ENCODE measurements around the gene NDUFB6. TPM values are rescaled to one million over a fixed set of nuclear protein-coding genes. Genes with fewer than 3 reads are reported as not detected.
A peak's percentile ranks its signal among the peaks of the same experiment; 100 is the strongest.

NDUFB6 gene
- total and polyA plus RNA-seq, 10 of the 15 experiments (the other 5 are each of a cell fraction or from before 2014, with no cell fraction given) = 26.3 to 269 (median 61.4) TPM

GRCh38 chr9:32572900-32573523 is at the start of gene NDUFB6 (continued):
- no peak for TF ChIP-seq E4F1 (IDR thresholded peaks at IDR 0.05; ENCODE audit: borderline replicate concordance, partially characterized antibody)
- TF ChIP-seq, protein P1, sequence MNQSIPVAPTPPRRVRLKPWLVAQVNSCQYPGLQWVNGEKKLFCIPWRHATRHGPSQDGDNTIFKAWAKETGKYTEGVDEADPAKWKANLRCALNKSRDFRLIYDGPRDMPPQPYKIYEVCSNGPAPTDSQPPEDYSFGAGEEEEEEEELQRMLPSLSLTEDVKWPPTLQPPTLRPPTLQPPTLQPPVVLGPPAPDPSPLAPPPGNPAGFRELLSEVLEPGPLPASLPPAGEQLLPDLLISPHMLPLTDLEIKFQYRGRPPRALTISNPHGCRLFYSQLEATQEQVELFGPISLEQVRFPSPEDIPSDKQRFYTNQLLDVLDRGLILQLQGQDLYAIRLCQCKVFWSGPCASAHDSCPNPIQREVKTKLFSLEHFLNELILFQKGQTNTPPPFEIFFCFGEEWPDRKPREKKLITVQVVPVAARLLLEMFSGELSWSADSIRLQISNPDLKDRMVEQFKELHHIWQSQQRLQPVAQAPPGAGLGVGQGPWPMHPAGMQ (IDR thresholded peaks at IDR 0.05; ENCODE audit: borderline replicate concordance) = no peak; the same call in 1 of the 2 replicates
- TF ChIP-seq NRF1 (conservative IDR thresholded peaks at IDR 0.05; ENCODE audit: low read depth, low read length) = no peak
- TF ChIP-seq, protein P2, sequence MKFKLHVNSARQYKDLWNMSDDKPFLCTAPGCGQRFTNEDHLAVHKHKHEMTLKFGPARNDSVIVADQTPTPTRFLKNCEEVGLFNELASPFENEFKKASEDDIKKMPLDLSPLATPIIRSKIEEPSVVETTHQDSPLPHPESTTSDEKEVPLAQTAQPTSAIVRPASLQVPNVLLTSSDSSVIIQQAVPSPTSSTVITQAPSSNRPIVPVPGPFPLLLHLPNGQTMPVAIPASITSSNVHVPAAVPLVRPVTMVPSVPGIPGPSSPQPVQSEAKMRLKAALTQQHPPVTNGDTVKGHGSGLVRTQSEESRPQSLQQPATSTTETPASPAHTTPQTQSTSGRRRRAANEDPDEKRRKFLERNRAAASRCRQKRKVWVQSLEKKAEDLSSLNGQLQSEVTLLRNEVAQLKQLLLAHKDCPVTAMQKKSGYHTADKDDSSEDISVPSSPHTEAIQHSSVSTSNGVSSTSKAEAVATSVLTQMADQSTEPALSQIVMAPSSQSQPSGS (IDR thresholded peaks at IDR 0.05; ENCODE audit: low read length) = 0 out of 2 replicates have a peak, but pooled peaks have one; percentile 53
- TF ChIP-seq TCF7 (IDR thresholded peaks at IDR 0.05; ENCODE audit: borderline replicate concordance) = no peak
- TF ChIP-seq SPI1 (IDR thresholded peaks at IDR 0.05; ENCODE audit: borderline replicate concordance, insufficient read depth, low read depth, low read length) = no peak
- 0 out of 2 replicates have a peak, but pooled peaks have one; percentile 33 for TF ChIP-seq NR2F1 (conservative IDR thresholded peaks at IDR 0.05)
- TF ChIP-seq GABPA (IDR thresholded peaks at IDR 0.05; ENCODE audit: low read depth) = peak; percentile 92
- TF ChIP-seq, protein P3, sequence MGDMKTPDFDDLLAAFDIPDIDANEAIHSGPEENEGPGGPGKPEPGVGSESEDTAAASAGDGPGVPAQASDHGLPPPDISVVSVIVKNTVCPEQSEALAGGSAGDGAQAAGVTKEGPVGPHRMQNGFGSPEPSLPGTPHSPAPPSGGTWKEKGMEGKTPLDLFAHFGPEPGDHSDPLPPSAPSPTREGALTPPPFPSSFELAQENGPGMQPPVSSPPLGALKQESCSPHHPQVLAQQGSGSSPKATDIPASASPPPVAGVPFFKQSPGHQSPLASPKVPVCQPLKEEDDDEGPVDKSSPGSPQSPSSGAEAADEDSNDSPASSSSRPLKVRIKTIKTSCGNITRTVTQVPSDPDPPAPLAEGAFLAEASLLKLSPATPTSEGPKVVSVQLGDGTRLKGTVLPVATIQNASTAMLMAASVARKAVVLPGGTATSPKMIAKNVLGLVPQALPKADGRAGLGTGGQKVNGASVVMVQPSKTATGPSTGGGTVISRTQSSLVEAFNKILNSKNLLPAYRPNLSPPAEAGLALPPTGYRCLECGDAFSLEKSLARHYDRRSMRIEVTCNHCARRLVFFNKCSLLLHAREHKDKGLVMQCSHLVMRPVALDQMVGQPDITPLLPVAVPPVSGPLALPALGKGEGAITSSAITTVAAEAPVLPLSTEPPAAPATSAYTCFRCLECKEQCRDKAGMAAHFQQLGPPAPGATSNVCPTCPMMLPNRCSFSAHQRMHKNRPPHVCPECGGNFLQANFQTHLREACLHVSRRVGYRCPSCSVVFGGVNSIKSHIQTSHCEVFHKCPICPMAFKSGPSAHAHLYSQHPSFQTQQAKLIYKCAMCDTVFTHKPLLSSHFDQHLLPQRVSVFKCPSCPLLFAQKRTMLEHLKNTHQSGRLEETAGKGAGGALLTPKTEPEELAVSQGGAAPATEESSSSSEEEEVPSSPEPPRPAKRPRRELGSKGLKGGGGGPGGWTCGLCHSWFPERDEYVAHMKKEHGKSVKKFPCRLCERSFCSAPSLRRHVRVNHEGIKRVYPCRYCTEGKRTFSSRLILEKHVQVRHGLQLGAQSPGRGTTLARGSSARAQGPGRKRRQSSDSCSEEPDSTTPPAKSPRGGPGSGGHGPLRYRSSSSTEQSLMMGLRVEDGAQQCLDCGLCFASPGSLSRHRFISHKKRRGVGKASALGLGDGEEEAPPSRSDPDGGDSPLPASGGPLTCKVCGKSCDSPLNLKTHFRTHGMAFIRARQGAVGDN (IDR thresholded peaks at IDR 0.05) = 0 out of 2 replicates have a peak, but pooled peaks have one; percentile 27
- TF ChIP-seq, protein P4, sequence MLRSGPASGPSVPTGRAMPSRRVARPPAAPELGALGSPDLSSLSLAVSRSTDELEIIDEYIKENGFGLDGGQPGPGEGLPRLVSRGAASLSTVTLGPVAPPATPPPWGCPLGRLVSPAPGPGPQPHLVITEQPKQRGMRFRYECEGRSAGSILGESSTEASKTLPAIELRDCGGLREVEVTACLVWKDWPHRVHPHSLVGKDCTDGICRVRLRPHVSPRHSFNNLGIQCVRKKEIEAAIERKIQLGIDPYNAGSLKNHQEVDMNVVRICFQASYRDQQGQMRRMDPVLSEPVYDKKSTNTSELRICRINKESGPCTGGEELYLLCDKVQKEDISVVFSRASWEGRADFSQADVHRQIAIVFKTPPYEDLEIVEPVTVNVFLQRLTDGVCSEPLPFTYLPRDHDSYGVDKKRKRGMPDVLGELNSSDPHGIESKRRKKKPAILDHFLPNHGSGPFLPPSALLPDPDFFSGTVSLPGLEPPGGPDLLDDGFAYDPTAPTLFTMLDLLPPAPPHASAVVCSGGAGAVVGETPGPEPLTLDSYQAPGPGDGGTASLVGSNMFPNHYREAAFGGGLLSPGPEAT (IDR thresholded peaks at IDR 0.05; ENCODE audit: low read depth) = peak; percentile 84
- TF ChIP-seq NFIC (IDR thresholded peaks at IDR 0.05; ENCODE audit: low read depth, low read length) = 0 out of 2 replicates have a peak, but pooled peaks have one; percentile 23
- no peak for TF ChIP-seq PAX8 (IDR thresholded peaks at IDR 0.05)
- no peak for TF ChIP-seq FOXK2 (IDR thresholded peaks at IDR 0.05)
- no peak for TF ChIP-seq EZH2 (IDR thresholded peaks at IDR 0.05; ENCODE audit: borderline replicate concordance, control insufficient read depth, low read depth, low read length)
- TF ChIP-seq CREM (IDR thresholded peaks at IDR 0.05; ENCODE audit: low read depth) = peak; percentile 99
- TF ChIP-seq SP1 (IDR thresholded peaks at IDR 0.05; ENCODE audit: low read depth, low read length) = peak; percentile 50
- no peak for TF ChIP-seq BCL11A (IDR thresholded peaks at IDR 0.05; ENCODE audit: low read depth, low read length)
- TF ChIP-seq CEBPB (IDR thresholded peaks at IDR 0.05; ENCODE audit: borderline replicate concordance in 1 of 2, low read depth in 2 of 2, low read length in 2 of 2) = no peak
- TF ChIP-seq ZNF207 (IDR thresholded peaks at IDR 0.05; ENCODE audit: borderline replicate concordance) = peak; percentile 67; the same call in 1 of the 2 replicates

Measured in GM12878 (cell line).